GM23248 (cell line): ENCODE results near the gene SERPINA10.

Source experiments
- EZH2 ChIP-seq: fragments of 200-600 bp; sonication (generic); IDR thresholded peaks from 2 replicates; pipeline ENCODE4 v1.6.1; 2018; ENCODE audit warnings: antibody characterized with exemption, mild to moderate bottlenecking; ENCODE audit not compliant: insufficient read depth, poor library complexity, severe bottlenecking
- EZH2phosphoT487 ChIP-seq: fragments of 200-600 bp; sonication (generic); IDR thresholded peaks from 2 replicates; pipeline ENCODE4 v1.6.1; 2018; ENCODE audit warnings: antibody characterized with exemption, moderate library complexity, mild to moderate bottlenecking, low read depth; ENCODE audit not compliant: insufficient read depth

- no peak for TF ChIP-seq EZH2
- TF ChIP-seq EZH2phosphoT487 = no peak
These were observed 29.8 kb upstream of the SERPINA10 start, which contains the start of gene SERPINA6 for GRCh38 chr14:94322648-94323570.
